Measurements from ENCODE around the gene UVRAG.
A peak's percentile ranks its signal among the peaks of the same experiment; 100 is the strongest.
"Not testable (repeated sequence)": the region's sequence is repeated elsewhere in the genome, so short reads cannot be mapped to it uniquely, and the experiment has no call there.

The UVRAG gene

GRCh38 chr11:76075716-76076115 is 260.7 kb downstream of the UVRAG start:
- no peak for DNase-seq (ENCODE audit: low spot score)

DNA sequence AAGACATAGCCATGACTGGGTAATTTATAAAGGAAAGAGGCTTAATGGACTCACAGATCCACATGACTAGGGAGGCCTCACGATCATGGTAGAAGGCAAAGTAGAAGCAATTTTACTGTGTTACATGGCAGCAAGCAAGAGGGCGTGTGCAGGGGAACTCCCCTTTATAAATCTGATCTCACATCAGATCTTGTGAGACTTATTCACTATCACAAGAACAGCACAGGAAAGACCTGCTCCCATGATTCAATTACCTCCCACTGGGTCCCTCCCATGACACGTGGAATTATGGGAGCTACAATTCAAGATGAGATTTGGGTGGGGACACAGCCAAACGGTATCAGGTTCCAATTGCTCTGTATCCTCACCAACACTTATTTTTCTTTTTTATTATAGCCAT is 261.2 kb downstream of the UVRAG start:
- DNase-seq (ENCODE audit: low spot score) = not testable (repeated sequence)

DNA sequence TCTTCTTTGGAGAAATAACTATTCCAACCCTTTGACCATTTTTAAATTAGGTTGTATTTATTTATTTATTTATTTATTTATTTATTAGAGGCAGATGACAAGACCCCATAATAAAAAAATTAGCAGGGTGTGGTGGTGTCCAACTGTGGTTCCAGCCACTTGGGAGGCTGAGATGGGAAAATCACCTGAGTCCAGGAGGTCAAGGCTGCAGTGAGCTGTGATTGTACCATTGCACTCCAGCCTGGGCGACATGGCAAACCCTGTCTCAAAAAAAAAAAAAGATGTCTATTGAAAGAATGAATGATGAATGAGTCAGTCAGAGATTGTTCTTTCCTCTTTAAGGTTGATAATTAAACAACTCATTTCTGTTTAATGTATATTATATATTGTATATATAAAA is 261.7 kb downstream of the UVRAG start:
- no peak for DNase-seq (ENCODE audit: low spot score)

- no peak for DNase-seq (ENCODE audit: low spot score)
Measured at GRCh38 chr11:76077575-76078150, 262.7 kb downstream of the UVRAG start.

GRCh38 chr11:76081084-76081483 is 266.1 kb downstream of the UVRAG start:
- not testable (repeated sequence) for DNase-seq (ENCODE audit: low spot score)

- DNase-seq (ENCODE audit: low spot score) = peak; percentile 47
Measured at GRCh38 chr11:76083563-76084451, 268.8 kb downstream of the UVRAG start.

DNA sequence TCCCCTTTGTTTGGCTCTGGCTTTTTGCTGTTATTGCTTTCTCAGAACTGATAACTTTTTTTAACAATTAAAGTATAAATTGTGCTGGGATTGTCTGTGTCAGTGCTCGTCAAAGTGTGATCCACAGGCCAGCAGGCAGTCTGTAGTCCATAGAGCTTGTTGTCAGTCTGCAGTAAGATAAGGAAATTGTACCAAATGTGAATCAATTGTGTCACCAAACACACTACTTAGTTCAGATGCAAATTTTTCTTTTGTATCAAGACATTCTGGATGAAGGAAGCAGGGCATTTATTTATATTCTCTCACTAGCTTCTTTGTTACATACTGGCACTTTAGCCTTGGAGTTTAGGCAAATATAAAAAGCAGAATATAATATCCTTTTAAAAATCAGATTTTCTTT is 270.3 kb downstream of the UVRAG start:
- no peak for DNase-seq (ENCODE audit: low spot score)

- no peak for DNase-seq (ENCODE audit: low spot score)
Measured at GRCh38 chr11:76086743-76087635, 272.0 kb downstream of the UVRAG start.

DNA sequence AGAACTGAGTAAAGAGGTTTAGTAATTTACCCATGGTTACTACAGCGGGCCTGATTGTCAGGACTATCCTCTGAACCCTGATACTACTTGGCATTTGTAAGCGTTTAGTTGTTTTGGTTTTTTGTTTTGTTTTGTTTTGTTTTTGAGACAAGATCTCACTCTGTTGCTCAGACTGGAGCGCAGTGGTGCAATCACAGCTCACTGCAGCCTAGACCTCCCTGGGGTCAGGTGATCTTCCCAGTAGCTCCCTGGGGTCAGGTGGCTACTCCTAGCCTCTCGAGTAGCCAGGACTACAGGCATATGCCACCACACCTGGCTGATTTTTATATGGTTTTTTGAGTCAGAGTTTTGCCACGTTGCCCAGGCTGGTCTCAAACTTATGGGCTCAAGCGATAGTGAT is 272.7 kb downstream of the UVRAG start:
- no peak for DNase-seq (ENCODE audit: low spot score)

DNA sequence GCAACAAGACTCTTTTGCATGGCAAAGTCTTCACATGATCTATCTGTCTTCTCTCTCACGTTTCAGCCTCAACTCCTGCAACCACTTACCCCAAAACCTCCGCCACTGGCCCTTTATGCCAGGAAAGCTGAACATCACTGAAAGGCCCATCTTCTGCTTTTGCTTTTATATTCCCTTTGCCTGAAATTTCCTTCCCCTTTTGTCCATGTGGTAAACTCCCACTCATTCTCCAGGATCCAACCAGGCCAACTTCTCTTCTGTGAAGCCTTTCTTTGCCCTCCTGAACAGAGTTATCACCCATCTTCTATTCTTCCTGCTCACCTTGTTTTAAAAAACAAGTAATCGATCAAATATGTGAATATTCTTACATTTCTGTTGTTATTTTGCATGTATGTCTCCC is 273.5 kb downstream of the UVRAG start:
- DNase-seq (ENCODE audit: low spot score) = no peak

DNA sequence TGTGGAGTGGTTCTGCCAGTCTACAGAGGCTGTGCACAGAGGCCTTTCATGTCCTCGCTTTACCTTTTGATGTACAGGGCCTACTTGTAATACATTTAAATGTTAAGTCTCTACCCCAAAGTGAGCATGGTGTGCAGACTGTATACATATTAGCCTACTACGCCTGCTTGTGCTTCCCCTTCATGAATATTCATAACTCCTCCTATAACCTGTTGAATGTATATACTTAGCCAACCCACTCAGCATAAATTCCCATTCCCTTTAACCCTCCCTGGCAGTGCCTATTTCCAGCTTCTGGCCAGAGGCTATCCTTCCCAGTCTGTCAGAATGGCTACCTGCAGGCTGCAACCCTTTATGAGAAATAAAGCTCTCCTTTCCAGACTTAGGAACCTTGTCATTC is 275.2 kb downstream of the UVRAG start:
- no peak for DNase-seq (ENCODE audit: low spot score)

DNA sequence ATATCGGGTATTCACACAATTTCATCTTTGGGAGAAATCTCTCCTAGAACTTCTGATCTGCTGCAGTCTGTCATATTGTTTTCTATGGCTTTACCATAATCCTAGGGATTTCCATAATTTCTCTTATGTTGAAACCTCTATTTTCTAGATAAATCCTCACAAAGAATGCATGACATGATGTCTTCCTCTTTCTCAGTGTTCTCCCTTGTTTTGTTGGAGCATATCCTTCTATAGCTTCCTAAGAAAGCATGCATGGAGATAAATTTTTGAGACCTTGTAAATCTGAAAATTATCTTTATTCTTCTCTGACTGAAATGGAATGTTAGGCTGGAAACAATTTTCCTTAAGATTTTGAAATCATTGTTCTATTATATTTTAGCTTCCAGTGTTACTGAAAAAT is 275.8 kb downstream of the UVRAG start:
- DNase-seq (ENCODE audit: low spot score) = no peak

- DNase-seq (ENCODE audit: low spot score) = no peak
Measured at GRCh38 chr11:76094740-76095139, 279.7 kb downstream of the UVRAG start.

DNA sequence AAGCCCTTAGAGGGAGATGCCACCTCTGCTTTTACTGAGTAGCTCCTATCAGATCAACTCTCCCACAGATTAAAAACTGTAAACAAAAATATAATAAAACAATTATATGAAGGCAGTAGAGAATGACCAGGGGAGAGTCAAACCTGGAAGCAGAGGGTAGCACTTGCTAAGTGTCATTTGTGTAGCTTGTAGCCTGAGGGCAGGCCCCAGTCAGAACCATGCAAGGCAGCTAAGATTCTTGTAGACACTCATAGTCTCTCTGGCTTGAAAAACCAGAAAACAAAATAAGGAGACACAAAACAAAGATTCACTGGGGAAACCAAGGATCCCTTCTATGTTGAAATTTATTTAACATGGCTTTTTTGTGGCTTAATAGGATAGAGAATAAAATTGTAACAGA is 280.9 kb downstream of the UVRAG start:
- no peak for DNase-seq (ENCODE audit: low spot score)

DNA sequence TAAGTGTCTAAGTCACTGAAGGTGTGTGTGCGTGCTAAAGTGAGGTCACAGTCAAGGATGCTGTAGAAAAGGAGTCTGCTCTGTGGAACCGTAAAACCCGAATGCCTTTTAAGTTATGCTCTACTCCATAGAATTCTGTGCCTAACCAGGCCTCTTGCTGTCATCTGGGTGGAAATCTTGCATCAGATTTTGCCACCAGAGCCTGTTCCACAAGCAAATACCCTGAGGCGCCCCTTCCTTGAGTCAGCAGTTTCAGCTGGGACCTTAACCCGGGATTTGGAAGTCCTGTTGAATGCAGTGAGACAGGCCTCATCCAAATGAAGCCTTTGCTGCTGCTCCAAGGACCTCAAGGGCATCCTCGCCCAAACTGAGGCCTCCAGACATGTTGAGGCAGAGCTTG is 281.5 kb downstream of the UVRAG start:
- no peak for DNase-seq (ENCODE audit: low spot score)

- no peak for DNase-seq (ENCODE audit: low spot score)
Measured at GRCh38 chr11:76102802-76103201, 287.8 kb downstream of the UVRAG start.

DNA sequence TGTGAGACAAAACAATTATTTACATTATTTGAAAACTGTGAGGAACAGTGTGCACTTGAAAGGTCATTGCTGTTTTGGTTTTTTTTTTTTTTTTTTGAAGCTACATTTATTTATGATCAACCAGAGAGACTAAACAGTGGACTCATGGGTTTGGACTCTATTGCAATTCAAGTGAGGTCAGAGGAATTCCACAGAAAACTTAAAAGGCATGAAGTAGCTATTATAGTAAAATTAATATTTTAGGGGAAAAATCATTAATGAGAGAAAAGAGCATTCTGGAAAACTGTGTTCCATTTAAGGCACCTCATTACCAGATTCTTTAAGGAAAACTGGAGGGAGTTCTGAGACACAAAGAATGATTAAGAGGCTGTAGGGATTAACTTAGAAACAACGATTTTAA is 288.4 kb downstream of the UVRAG start:
- DNase-seq (ENCODE audit: low spot score) = no peak

- no peak for DNase-seq (ENCODE audit: low spot score)
Measured at GRCh38 chr11:76104285-76104684, 289.3 kb downstream of the UVRAG start.

DNA sequence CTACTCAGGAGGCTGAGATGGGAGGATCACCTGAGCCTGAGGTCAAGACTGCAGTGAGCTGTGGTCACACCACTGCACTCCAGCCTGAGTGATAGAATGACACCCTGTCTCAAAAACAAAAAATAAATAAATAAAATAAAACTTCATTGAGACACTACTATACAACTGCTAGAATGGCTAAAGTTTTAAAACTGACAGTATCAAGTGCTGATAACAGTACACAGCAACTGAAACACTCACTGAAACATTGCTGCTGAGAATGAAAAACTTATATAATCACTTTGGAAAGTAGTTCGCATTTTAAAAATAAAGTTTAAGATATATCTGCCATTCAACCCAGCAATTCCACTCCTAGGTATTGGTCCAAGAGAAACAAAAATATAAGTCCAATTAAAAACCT is 290.6 kb downstream of the UVRAG start:
- DNase-seq (ENCODE audit: low spot score) = no peak

DNA sequence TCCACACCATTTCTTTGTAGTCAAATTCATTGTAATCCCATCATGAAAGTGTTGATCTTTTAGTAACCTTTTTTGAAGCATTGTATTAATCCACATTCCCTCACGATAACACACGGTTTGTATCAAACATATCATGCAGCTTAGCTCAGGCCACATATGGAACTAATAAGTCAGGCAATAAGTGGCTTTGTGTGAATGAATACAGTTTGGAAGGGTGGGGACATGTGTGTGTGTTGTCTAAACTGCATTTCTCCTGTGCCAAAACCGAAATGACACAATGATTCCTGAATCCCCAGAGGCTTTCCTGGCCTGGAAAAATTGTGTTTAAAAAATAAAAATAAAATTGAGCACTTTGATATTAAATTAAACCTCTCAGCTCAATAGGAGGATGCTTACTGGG is 293.0 kb downstream of the UVRAG start:
- no peak for DNase-seq (ENCODE audit: low spot score)

DNA sequence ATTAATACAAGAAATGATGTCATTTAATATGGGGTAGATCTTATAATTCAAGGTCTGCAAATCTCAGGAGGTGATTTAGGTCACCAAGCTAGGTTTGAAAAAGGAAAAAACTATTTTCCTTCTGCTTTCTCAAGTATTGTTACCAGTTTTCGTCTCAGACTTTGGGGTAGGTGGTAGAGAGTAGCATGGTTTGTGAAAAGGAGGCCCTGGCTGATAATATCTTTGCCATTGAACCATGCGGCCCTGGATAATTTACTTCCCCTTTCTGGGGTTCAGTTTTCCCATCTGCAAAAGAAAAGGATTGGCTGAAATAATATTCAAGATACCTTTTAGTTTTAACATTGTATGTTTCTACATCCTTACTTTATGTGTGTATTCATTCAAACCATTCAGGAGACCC is 299.2 kb downstream of the UVRAG start:
- no peak for DNase-seq (ENCODE audit: low spot score)

DNA sequence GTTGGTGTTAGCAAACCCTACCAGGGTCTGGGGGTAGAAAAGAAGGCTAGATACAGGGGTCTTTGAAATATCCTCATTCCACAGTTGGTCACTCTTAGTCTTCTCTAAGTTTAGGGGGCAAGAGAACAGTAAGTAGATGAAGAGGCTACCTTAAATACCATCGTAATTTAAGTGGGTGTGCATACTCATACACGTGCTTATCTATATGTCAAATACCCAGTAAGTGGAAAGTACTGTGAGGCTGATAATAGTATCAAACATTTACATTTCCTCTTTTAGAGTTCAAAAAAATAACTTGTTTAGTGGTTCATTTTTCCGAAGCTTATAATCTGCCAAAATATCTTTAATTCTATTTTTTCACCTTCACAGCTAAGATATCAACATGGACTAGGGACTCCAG is 300.5 kb downstream of the UVRAG start:
- no peak for DNase-seq (ENCODE audit: low spot score)

GRCh38 chr11:76119032-76119431 is 304.0 kb downstream of the UVRAG start:
- no peak for DNase-seq (ENCODE audit: low spot score)
